ENCODE data around the gene LCE1F. TPM values are rescaled to one million over a fixed set of nuclear protein-coding genes. Genes with fewer than 3 reads are reported as not detected.

The LCE1F gene
- total RNA-seq, 2 donors from 2014 or later, result not detected

DNA sequence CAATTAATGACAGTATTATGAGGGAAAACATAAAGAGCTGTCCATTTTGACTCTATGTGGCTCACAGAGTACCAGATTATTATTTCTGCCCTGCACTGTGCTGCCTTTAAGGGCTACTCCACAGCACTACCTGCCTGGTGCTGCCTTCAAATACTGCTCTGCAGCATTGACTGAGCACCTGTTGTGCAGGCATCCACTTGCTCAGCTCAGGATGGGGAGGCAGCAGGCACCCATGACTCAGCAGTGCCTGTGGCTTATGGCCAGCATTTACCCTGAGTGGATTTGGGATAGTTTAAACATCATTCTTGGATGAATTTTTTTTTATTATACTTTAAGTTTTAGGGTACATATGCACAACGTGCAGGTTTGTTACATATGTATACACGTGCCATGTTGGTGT is 18.1 kb upstream of the LCE1F start:
- H3K9me3 ChIP-seq (ENCODE audit: control insufficient read depth, low read length, poor library complexity, severe bottlenecking), result no peaks in the 10 kb centered on the region
- DNase-seq (no peak), ATAC-seq (no peak)
- Mint-ChIP-seq H3K4me1 (no peaks in the 10 kb centered on the region), H3K4me3 (no peak overlapping the region), H3K27me3 (peaks cover 79% of the 10 kb centered on the region), H3K27ac (no peak overlapping the region), H3K36me3 (ENCODE audit: low read depth) (no peaks in the 10 kb centered on the region)

GRCh38 chr1:152757747-152758146 is 17.2 kb upstream of the LCE1F start, which contains the start of gene KPRP:
Gene KPRP, plus strand, starts transcription at chr1:152758025. Its CDS starts 1,564 bp downstream, at chr1:152759589.
- DNase-seq (no peak), ATAC-seq (no peak)
- Mint-ChIP-seq H3K27me3 (peaks cover 80% of the 10 kb centered on the region), H3K4me1 (no peaks in the 10 kb centered on the region), H3K27ac (no peak within 1 kb of the TSS), H3K36me3 (ENCODE audit: low read depth) (no peaks in the 10 kb centered on the region), H3K4me3 (no peak within 1 kb of the TSS)
- H3K9me3 ChIP-seq (ENCODE audit: control insufficient read depth, low read length, poor library complexity, severe bottlenecking), result no peaks in the 10 kb centered on the region

DNA sequence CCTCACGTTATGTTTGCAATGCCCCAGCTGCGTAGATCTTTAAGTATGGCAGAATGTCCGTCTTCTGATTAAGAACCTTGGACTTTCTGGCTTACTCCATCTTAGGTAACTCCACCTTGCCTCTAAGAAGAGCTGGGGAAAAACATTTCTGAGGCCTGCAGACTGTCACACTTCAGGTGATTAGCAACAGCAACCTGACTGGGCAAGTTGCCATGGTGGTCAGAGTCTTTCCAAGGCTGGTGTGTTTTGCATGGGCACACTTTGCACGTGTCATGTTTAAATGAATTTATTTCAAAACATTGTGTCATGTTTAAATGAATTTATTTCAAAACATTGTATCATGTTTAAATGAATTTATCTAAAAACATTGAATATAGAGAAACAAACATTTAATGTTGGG is 16.3 kb upstream of the LCE1F start:
- Mint-ChIP-seq H3K36me3 (ENCODE audit: low read depth) (no peaks in the 10 kb centered on the region), H3K4me3 (no peak overlapping the region), H3K4me1 (no peaks in the 10 kb centered on the region), H3K27me3 (peaks cover 76% of the 10 kb centered on the region), H3K27ac (no peak overlapping the region)
- no peak for ATAC-seq
- DNase-seq, result no peak
- no peaks in the 10 kb centered on the region for H3K9me3 ChIP-seq (ENCODE audit: control insufficient read depth, low read length, poor library complexity, severe bottlenecking)

DNA sequence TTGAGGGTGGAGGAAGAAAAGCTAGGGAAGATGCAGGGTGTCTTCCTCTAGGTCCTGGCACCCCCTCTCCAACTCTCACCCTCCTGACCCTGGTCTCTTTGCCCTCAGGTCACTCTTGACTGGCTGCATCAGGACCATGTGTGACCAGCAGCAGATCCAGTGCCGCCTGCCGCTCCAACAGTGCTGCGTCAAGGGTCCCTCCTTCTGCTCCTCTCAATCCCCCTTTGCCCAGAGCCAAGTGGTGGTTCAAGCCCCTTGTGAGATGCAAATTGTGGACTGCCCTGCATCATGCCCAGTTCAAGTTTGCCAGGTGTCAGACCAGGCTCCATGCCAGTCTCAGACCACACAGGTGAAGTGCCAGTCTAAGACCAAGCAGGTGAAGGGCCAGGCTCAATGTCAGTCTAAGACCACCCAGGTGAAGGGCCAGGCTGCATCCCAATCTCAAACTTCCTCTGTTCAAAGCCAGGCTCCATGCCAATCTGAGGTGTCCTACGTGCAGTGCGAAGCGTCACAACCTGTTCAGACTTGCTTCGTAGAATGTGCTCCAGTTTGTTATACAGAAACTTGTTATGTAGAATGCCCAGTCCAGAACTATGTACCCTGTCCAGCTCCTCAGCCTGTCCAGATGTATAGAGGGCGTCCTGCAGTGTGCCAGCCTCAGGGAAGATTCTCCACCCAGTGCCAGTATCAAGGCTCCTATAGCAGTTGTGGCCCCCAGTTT is 15.3 kb upstream of the LCE1F start:
- H3K27me3 Mint-ChIP-seq, result peaks cover 76% of the 10 kb centered on the region
- no peaks in the 10 kb centered on the region for H3K36me3 Mint-ChIP-seq (ENCODE audit: low read depth)
- DNase-seq (no peak), ATAC-seq (no peak)
- no peaks in the 10 kb centered on the region for H3K4me1 Mint-ChIP-seq
- no peaks in the 10 kb centered on the region for H3K9me3 ChIP-seq (ENCODE audit: control insufficient read depth, low read length, poor library complexity, severe bottlenecking)
- H3K4me3 Mint-ChIP-seq, result no peak overlapping the region
- no peak overlapping the region for H3K27ac Mint-ChIP-seq

GRCh38 chr1:152760551-152761190 is 14.3 kb upstream of the LCE1F start:
- peaks cover 76% of the 10 kb centered on the region for H3K27me3 Mint-ChIP-seq
- no peak overlapping the region for H3K27ac Mint-ChIP-seq
- no peak for ATAC-seq
- H3K4me3 Mint-ChIP-seq, result no peak overlapping the region
- no peaks in the 10 kb centered on the region for H3K9me3 ChIP-seq (ENCODE audit: control insufficient read depth, low read length, poor library complexity, severe bottlenecking)
- no peak for DNase-seq
- H3K36me3 Mint-ChIP-seq (ENCODE audit: low read depth), result no peaks in the 10 kb centered on the region
- peaks cover 2% of the 10 kb centered on the region for H3K4me1 Mint-ChIP-seq

- ATAC-seq (no peak), DNase-seq (no peak)
- no peaks in the 10 kb centered on the region for H3K36me3 Mint-ChIP-seq (ENCODE audit: low read depth)
- H3K4me3 Mint-ChIP-seq, result peak overlapping the region; percentile 22
- H3K27ac Mint-ChIP-seq, result no peak overlapping the region
- H3K27me3 Mint-ChIP-seq, result peaks cover 76% of the 10 kb centered on the region
- H3K9me3 ChIP-seq (ENCODE audit: control insufficient read depth, low read length, poor library complexity, severe bottlenecking), result no peaks in the 10 kb centered on the region
- peaks cover 2% of the 10 kb centered on the region for H3K4me1 Mint-ChIP-seq
Measured at GRCh38 chr1:152761609-152762213, 13.2 kb upstream of the LCE1F start.

- Mint-ChIP-seq H3K27ac (no peak overlapping the region), H3K4me3 (no peak overlapping the region), H3K27me3 (peaks cover 46% of the 10 kb centered on the region), H3K36me3 (ENCODE audit: low read depth) (no peaks in the 10 kb centered on the region), H3K4me1 (peaks cover 2% of the 10 kb centered on the region)
- no peaks in the 10 kb centered on the region for H3K9me3 ChIP-seq (ENCODE audit: control insufficient read depth, low read length, poor library complexity, severe bottlenecking)
- ATAC-seq (no peak), DNase-seq (no peak)
Measured at GRCh38 chr1:152768847-152769533, 6.0 kb upstream of the LCE1F start.

DNA sequence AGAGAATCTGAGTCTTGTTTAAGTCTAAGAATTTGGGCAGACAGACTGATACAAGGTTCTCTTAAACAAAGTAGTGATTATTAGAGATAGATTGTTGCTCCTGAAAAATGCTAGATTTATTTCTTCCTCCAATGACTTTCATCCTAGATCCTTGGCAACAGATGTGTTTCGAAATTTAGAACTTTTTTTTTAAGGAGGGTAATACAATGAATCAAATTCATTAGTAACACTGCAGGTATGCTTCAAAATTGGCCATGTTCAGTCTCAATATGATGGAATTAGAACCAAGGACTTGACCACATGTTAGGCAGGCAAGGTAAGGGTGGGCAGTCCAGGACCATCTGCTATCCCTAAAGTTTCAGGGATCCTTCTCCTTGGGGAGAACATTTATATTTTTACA is 4.5 kb upstream of the LCE1F start:
- Mint-ChIP-seq H3K36me3 (ENCODE audit: low read depth) (no peaks in the 10 kb centered on the region), H3K27me3 (peaks cover 46% of the 10 kb centered on the region), H3K4me3 (no peak overlapping the region), H3K27ac (no peak overlapping the region), H3K4me1 (peaks cover under 1% of the 10 kb centered on the region)
- DNase-seq (no peak), ATAC-seq (no peak)
- no peaks in the 10 kb centered on the region for H3K9me3 ChIP-seq (ENCODE audit: control insufficient read depth, low read length, poor library complexity, severe bottlenecking)

GRCh38 chr1:152776361-152776760 is 1.4 kb downstream of the LCE1F start:
- ATAC-seq (no peak), DNase-seq (no peak)
- no peaks in the 10 kb centered on the region for H3K4me1 Mint-ChIP-seq
- H3K36me3 Mint-ChIP-seq (ENCODE audit: low read depth), result no peaks in the 10 kb centered on the region
- H3K27me3 Mint-ChIP-seq, result peaks cover 51% of the 10 kb centered on the region
- H3K9me3 ChIP-seq (ENCODE audit: control insufficient read depth, low read length, poor library complexity, severe bottlenecking), result no peaks in the 10 kb centered on the region
- H3K4me3 Mint-ChIP-seq, result no peak overlapping the region
- H3K27ac Mint-ChIP-seq, result no peak overlapping the region

- H3K27ac Mint-ChIP-seq, result no peak overlapping the region
- H3K27me3 Mint-ChIP-seq, result peaks cover 51% of the 10 kb centered on the region
- H3K9me3 ChIP-seq (ENCODE audit: control insufficient read depth, low read length, poor library complexity, severe bottlenecking), result no peaks in the 10 kb centered on the region
Measured at GRCh38 chr1:152777510-152778137, 2.7 kb downstream of the LCE1F start.

GRCh38 chr1:152783095-152783494 is 8.2 kb downstream of the LCE1F start:
- ATAC-seq, result no peak
- no peaks in the 10 kb centered on the region for H3K9me3 ChIP-seq (ENCODE audit: control insufficient read depth, low read length, poor library complexity, severe bottlenecking)
- Mint-ChIP-seq H3K36me3 (ENCODE audit: low read depth) (peaks cover 5% of the 10 kb centered on the region), H3K27me3 (peaks cover 76% of the 10 kb centered on the region), H3K4me1 (peaks cover 2% of the 10 kb centered on the region), H3K27ac (no peak overlapping the region), H3K4me3 (no peak overlapping the region)
- no peak for DNase-seq

More at GRCh38 chr1:152777510-152778137, 2.7 kb downstream of the LCE1F start:
- no peaks in the 10 kb centered on the region for H3K36me3 Mint-ChIP-seq (ENCODE audit: low read depth)
- H3K4me1 Mint-ChIP-seq, result no peaks in the 10 kb centered on the region
- DNase-seq, result no peak
- no peak for ATAC-seq
- H3K4me3 Mint-ChIP-seq, result no peak overlapping the region

DNA sequence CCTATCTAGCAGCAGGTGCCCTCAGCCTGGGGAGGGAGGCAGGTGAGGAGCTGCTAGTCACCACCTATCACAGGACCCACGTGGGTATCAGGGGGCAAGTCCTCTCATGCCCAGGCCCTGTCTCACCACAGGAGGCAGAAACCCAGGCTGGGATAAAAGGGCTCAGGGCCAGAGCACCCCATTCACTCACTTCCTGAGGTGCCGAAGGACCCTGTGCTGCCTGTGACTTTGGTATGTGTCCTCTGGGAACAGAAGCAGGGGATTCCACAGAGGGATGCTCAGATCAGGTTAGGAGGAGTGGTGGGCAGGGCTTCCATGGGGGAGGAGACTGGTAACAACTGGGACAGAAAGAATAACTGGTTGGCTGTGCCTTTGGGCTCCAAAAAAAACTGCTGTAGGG is 11.1 kb downstream of the LCE1F start, which contains the start of gene LCE1E:
Gene LCE1E (plus strand): TSS at position 181 of the 400 bp plus-strand sequence. CDS start 1,043 bp downstream, outside the sequence.
- peaks cover 6% of the 10 kb centered on the region for H3K36me3 Mint-ChIP-seq (ENCODE audit: low read depth)
- no peak for ATAC-seq
- H3K27ac Mint-ChIP-seq, result no peak within 1 kb of the TSS
- H3K4me3 Mint-ChIP-seq, result no peak within 1 kb of the TSS
- H3K4me1 Mint-ChIP-seq, result peaks cover 2% of the 10 kb centered on the region
- DNase-seq, result no peak
- H3K27me3 Mint-ChIP-seq, result peaks cover 73% of the 10 kb centered on the region
- no peaks in the 10 kb centered on the region for H3K9me3 ChIP-seq (ENCODE audit: control insufficient read depth, low read length, poor library complexity, severe bottlenecking)

- ATAC-seq, result no peak
- peaks cover 3% of the 10 kb centered on the region for H3K36me3 Mint-ChIP-seq (ENCODE audit: low read depth)
- no peak overlapping the region for H3K4me3 Mint-ChIP-seq
- H3K27me3 Mint-ChIP-seq, result peaks cover 55% of the 10 kb centered on the region
- no peak overlapping the region for H3K27ac Mint-ChIP-seq
- no peak for DNase-seq
- peaks cover 8% of the 10 kb centered on the region for H3K4me1 Mint-ChIP-seq
- H3K9me3 ChIP-seq (ENCODE audit: control insufficient read depth, low read length, poor library complexity, severe bottlenecking), result no peaks in the 10 kb centered on the region
Measured at GRCh38 chr1:152795686-152796085, 20.7 kb downstream of the LCE1F start.

Data from T-helper 17 cell (primary cell).